HFFc6 (cell line): Measurements from ENCODE around the gene TRIM67. TPM values are rescaled to one million over a fixed set of nuclear protein-coding genes. Genes with fewer than 3 reads are reported as not detected.

Experiments used
- DNase-seq: peaks from one replicate; pipeline ENCODE4 v3.0.0-alpha.2; 2018
- H3K27ac Mint-ChIP-seq: 2 replicates; pipeline ENCODE4 v1.8.0; 2020; ENCODE audit warnings: mild to moderate bottlenecking, mixed read lengths
- H3K27me3 Mint-ChIP-seq: 2 replicates; pipeline ENCODE4 v1.8.0; 2021; ENCODE audit warnings: mild to moderate bottlenecking, moderate library complexity, mixed read lengths; ENCODE audit not compliant: insufficient read depth
- H3K36me3 Mint-ChIP-seq: 2 replicates; pipeline ENCODE4 v1.8.0; 2021; ENCODE audit warnings: low read depth, mixed read lengths
- H3K4me1 Mint-ChIP-seq: 2 replicates; pipeline ENCODE4 v1.8.0; 2020; ENCODE audit warnings: low read depth, mixed read lengths
- H3K4me3 Mint-ChIP-seq: 2 replicates; pipeline ENCODE4 v1.8.0; 2020; ENCODE audit warnings: mild to moderate bottlenecking, moderate library complexity, mixed read lengths
- H3K9me3 Mint-ChIP-seq: 2 replicates; pipeline ENCODE4 v1.8.0; 2020; ENCODE audit warnings: mild to moderate bottlenecking, mixed read lengths
- long read RNA-seq: library from polyadenylated mRNA; unstranded; transcript quantifications from one replicate; pipeline ENCODE4 v2.0.0, GENCODE V29; 2019
- total RNA-seq, 6 experiments: library from RNA; stranded (reverse); fragmentation: NEBNext Ultra II Directional; extraction: Animal tissue kit (Norgen Biotek cat#: 25700); gene quantifications; 2 replicates in 1 of 6; 3 replicates in 5 of 6; pipeline ENCODE4 v1.2.3, GENCODE V29; 2021
- TF ChIP-seq, protein P1 (sequence below): fragments of 200-600 bp; sonication (generic); IDR thresholded peaks from 2 replicates; pipeline ENCODE4 v1.5.0; 2021; ENCODE audit warnings: antibody characterized with exemption, mild to moderate bottlenecking

TRIM67 gene
- not detected for total RNA-seq
- long read RNA-seq: 0 reads

DNA sequence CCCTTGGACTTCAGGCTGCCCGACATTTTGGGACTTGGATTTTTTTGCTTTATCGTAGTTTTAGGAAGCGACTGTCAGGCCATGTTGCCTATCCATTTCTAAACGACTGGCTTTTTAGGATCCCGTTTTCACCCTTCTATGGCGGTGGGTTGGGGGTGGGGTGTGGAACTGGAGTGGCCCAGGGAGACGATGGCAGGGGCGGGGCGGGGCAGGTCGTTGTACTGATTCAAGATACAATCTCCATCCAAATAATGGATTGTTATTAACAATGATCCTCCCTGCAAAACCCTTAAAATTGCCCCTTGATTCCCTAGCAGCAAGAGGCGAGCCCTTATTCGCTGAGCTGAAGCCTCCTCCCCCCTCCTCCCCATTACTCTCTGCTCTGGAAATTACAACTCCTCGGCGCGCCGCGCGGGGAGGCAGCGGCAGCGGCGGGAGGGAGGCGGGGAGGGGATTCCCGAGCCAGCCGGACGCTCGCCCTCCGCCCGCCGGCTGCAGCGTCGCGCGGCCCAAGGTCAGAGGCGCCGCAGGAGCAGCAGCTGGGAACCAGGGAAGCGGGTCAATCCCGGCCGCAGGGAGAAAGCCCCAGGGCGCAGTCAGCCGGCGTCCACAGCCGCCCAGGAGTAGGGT, at the start of gene TRIM67:
Gene TRIM67 (plus strand): TSS at position 392 of the 630 bp plus-strand sequence. CDS start 912 bp downstream, outside the sequence.
- Mint-ChIP-seq H3K4me3 (0 out of 2 replicates have a peak within 1 kb of the TSS, but pooled peaks have one; percentile 11), H3K27me3 (peaks cover 27% of the 10 kb centered on the region), H3K4me1 (no peaks in the 10 kb centered on the region), H3K9me3 (no peaks in the 10 kb centered on the region), H3K36me3 (no peaks in the 10 kb centered on the region), H3K27ac (no peak within 1 kb of the TSS)
- no peak for DNase-seq
- TF ChIP-seq, protein P1, sequence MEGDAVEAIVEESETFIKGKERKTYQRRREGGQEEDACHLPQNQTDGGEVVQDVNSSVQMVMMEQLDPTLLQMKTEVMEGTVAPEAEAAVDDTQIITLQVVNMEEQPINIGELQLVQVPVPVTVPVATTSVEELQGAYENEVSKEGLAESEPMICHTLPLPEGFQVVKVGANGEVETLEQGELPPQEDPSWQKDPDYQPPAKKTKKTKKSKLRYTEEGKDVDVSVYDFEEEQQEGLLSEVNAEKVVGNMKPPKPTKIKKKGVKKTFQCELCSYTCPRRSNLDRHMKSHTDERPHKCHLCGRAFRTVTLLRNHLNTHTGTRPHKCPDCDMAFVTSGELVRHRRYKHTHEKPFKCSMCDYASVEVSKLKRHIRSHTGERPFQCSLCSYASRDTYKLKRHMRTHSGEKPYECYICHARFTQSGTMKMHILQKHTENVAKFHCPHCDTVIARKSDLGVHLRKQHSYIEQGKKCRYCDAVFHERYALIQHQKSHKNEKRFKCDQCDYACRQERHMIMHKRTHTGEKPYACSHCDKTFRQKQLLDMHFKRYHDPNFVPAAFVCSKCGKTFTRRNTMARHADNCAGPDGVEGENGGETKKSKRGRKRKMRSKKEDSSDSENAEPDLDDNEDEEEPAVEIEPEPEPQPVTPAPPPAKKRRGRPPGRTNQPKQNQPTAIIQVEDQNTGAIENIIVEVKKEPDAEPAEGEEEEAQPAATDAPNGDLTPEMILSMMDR: no peak

DNA sequence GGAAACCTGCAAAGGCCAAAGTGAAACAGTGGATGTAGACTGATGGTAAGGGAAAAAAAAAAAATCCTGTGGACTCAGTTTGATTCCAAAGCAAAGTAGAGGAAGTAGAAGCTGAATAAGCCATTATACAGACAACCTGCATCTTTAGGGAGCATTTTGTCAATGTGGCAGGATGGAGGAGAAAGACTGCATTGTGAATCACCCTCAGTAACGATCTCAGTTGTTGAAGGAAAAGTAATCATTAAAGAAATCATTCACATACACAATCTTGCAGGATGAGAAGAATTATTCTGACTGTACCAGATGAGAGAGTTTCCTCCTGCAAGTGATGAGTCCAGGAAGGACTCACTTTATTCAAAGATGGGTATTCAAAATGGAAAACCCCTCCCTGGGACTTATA, 45.1 kb upstream of the TRIM67 start:
- Mint-ChIP-seq H3K4me1 (no peaks in the 10 kb centered on the region), H3K36me3 (no peaks in the 10 kb centered on the region), H3K4me3 (no peak overlapping the region), H3K27ac (no peak overlapping the region), H3K9me3 (peaks cover 4% of the 10 kb centered on the region; the same call in 1 of the 2 replicates), H3K27me3 (peaks cover 4% of the 10 kb centered on the region; the same call in 1 of the 2 replicates)
- TF ChIP-seq, protein P1: no peak
- no peak for DNase-seq

DNA sequence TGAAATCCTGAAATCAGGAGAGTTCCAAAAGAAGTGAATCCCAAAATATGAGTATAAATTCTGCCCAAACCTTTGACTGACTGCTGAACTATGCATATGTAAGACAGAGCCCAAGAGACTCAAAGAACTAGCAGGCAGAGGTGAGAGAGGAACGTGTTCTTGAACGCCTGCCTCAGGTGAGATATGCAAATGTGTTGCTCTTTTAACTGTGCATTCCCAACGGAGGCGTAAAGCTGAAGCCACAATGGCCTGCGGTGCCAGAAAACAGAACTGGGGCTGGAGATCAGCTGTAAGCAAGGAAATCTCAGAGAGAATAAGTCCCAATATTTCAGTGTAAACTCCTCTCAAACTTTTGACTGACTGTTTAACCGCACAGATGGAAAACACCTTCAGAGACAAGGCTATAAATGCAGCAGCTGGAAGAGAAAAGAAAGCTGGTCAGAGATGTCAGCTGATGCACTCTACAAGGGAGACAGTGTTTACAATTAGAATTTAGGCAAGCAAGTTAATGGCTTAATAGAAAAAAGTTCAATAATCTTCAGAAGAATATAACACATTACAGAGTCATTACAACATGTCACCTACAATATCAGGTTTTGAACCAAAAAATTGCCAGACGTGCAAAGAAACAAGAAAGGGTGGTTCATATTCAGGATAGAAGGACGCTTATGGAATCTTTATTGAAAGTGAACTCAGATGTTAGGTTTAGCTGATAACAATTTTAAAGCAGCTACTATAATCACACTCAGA, 43.0 kb upstream of the TRIM67 start:
- Mint-ChIP-seq H3K27ac (no peak overlapping the region), H3K9me3 (no peaks in the 10 kb centered on the region; the same call in 1 of the 2 replicates), H3K36me3 (no peaks in the 10 kb centered on the region), H3K27me3 (peaks cover 4% of the 10 kb centered on the region; the same call in 1 of the 2 replicates), H3K4me1 (no peaks in the 10 kb centered on the region), H3K4me3 (no peak overlapping the region)
- DNase-seq: no peak
- TF ChIP-seq, protein P1: no peak

DNA sequence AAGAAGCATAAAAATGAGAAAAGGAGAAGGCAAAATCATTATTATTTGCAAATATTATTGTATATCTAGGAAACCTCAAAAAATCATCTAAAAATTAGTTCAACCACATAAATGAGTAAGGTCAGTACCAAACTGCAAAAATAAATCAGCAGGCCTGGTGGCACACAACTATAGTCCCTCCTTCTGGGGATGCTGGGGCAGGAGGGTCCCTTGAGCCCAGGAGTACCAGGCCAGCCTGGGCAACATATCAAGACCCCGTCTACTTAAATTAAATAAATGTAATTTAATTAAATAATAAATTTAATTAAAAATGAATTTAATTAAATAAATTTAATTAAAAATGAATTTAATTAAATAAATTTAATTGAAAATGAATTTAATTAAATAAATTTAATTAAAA, 40.3 kb upstream of the TRIM67 start:
- no peak overlapping the region for H3K27ac Mint-ChIP-seq
- no peak for DNase-seq

DNA sequence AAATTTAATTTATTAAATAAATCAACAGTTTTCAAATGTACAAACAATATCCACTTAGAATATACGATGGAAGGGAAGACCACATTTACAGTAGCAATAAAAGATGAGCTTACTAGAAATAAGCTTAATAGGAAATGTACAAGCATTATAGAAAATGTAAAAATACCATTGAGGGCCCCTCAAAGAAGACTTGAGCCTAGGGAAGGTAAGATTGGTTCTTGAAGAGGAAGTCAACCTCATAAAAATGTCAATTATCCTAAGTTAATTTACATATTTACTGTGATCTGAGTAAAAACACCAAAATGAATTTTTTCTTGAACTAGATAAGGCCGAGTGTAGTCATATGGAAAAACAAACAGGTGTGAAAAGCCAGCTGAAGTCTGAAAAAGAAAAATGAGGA, 39.7 kb upstream of the TRIM67 start:
- Mint-ChIP-seq H3K27ac (no peak overlapping the region), H3K4me3 (no peak overlapping the region), H3K9me3 (peaks cover 8% of the 10 kb centered on the region), H3K27me3 (peaks cover 4% of the 10 kb centered on the region; the same call in 1 of the 2 replicates), H3K36me3 (no peaks in the 10 kb centered on the region), H3K4me1 (no peaks in the 10 kb centered on the region)
- no peak for DNase-seq
- TF ChIP-seq, protein P1: no peak

More for the DNA sequence above, 40.3 kb upstream of the TRIM67 start:
- no peak overlapping the region for H3K4me3 Mint-ChIP-seq
- TF ChIP-seq, protein P1: no peak
- peaks cover 2% of the 10 kb centered on the region for H3K9me3 Mint-ChIP-seq
- peaks cover 4% of the 10 kb centered on the region; the same call in 1 of the 2 replicates for H3K27me3 Mint-ChIP-seq
- no peaks in the 10 kb centered on the region for H3K36me3 Mint-ChIP-seq
- no peaks in the 10 kb centered on the region for H3K4me1 Mint-ChIP-seq
